HAP-1 (cell line): ENCODE data around the gene GNPTG.

Experiments
- DNase-seq, 2 experiments: peaks; one replicate each; pipeline ENCODE4 v3.0.0-alpha.2; 2016 to 2020; ENCODE audit warnings: low spot score in 2 of 2
- H3K27me3 ChIP-seq: fragments of 250-450 bp; sonication (Bioruptor Pico); 2 replicates; pipeline ENCODE4 v1.5.1; 2020; ENCODE audit warnings: low read depth, mild to moderate bottlenecking, moderate library complexity
- H3K36me3 ChIP-seq: fragments of 250-450 bp; sonication (Bioruptor Pico); replicated peaks from 2 replicates; pipeline ENCODE4 v1.5.1; 2020; ENCODE audit warnings: mild to moderate bottlenecking
- H3K4me1 ChIP-seq: fragments of 250-450 bp; sonication (Bioruptor Pico); 2 replicates; pipeline ENCODE4 v1.5.1; 2020; ENCODE audit warnings: mild to moderate bottlenecking
- H3K4me3 ChIP-seq: fragments of 250-450 bp; sonication (Bioruptor Pico); 2 replicates; pipeline ENCODE4 v1.5.1; 2020; ENCODE audit warnings: mild to moderate bottlenecking, moderate library complexity
- H3K9me3 ChIP-seq: fragments of 250-450 bp; sonication (Bioruptor Pico); 2 replicates; pipeline ENCODE4 v1.5.1; 2020; ENCODE audit warnings: mild to moderate bottlenecking, moderate library complexity
- in situ Hi-C: fragments of 300-500 bp; cut with MboI; formaldehyde crosslinking; loops from 3 replicates; pipeline ENCODE4 v1.14.3; 2020; ENCODE audit warnings: low sequenced_read_pairs, inconsistent platforms, mixed read lengths

The GNPTG gene

GRCh38 chr16:1343428-1344242, 8.1 kb upstream of the GNPTG start:
- peaks cover 5% of the 10 kb centered on the region for H3K36me3 ChIP-seq
- H3K27me3 ChIP-seq = peaks cover 6% of the 10 kb centered on the region; the same call in 1 of the 2 replicates
- H3K4me1 ChIP-seq = peaks cover 7% of the 10 kb centered on the region; the same call in 1 of the 2 replicates
- H3K9me3 ChIP-seq = no peaks in the 10 kb centered on the region
- in situ Hi-C loops = no loop called here
- DNase-seq = no peak
- H3K4me3 ChIP-seq = peak overlapping the region; percentile 24

DNA sequence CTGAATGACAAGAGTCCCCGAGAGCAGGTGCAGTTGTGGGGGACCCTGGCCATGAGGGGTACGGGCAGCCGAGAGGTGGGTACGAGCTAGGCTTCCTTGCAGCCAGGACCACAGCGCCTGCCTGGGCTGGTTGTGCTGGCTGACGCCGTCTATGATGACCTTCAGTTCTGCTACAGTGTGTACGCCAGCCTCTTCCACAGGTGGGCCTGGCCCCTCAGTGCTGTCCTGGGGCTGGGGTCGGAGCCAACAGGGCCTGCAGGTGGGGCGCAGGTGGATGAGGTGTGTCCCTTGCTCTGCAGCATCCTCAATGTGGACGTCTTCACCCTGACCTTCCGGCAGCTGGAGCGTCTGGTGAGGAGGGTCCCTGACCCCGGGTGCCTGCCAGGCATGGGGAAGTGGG, 7.2 kb upstream of the GNPTG start:
- peaks cover 10% of the 10 kb centered on the region for H3K36me3 ChIP-seq
- no peak overlapping the region for H3K4me3 ChIP-seq
- peaks cover 7% of the 10 kb centered on the region; the same call in 1 of the 2 replicates for H3K4me1 ChIP-seq
- no peak for DNase-seq
- in situ Hi-C loops = no loop called here
- no peaks in the 10 kb centered on the region for H3K9me3 ChIP-seq
- H3K27me3 ChIP-seq = no peaks in the 10 kb centered on the region

DNA sequence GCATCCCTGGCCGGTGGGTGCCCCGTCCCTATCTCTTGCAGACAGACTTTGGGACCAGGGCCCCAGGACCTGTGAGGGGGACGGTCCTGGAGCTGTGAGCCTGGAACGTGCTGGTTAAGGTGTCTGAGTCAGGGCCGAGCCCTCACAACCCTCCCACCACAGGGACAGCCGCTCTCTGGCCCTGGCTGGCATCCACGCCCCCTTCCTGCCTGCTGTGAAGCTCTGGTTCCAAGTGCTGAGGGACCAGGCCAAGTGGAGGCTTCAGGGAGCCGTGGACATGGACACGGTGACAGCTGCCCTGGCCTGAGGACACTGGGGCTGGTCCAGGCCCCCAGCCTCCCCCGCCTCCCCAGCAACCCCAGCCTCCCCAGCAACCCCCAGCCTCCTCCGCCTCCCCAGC, 6.6 kb upstream of the GNPTG start:
- Histone ChIP-seq H3K4me3 (no peak overlapping the region), H3K36me3 (peaks cover 14% of the 10 kb centered on the region), H3K9me3 (no peaks in the 10 kb centered on the region), H3K27me3 (no peaks in the 10 kb centered on the region), H3K4me1 (peaks cover 7% of the 10 kb centered on the region; the same call in 1 of the 2 replicates)
- no peak for DNase-seq
- in situ Hi-C loops = no loop called here

DNA sequence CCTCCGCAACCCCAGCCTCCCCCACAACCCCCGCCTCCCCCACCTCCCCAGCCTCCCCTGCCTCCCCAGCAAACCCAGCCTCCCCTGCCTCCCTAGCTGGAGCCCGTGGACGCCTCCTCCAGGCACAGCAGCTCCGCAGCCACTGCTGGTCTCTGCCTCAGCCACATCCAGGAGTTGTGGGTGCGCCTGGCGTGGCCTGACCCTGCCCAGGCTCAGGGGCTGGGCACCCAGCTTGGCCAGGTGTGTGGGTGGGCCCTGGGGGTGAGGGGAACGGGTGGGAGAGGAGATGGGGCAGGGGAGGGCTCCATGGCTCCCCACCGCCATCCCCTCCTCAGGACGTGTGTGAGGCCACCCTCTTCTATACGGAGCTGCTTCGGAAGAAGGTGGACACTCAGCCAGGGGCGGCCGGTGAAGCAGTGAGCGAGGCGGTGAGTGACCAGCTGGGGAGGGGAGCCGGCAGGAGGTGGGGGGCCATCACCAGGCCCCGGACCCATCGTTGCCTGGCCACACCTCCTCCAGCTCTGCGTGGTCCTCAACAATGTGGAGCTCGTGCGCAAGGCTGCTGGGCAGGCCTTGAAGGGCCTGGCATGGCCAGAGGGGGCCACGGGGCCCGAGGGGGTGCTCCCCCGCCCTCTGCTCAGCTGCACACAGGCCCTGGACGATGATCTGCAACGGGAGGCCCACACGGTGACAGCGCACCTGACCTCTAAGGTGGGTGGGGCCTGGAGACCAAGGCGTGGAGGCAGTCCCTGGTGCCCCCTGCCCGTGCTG, 5.9 kb upstream of the GNPTG start:
- in situ Hi-C loops = no loop called here
- peaks cover 10% of the 10 kb centered on the region for H3K4me1 ChIP-seq
- peaks cover 14% of the 10 kb centered on the region for H3K36me3 ChIP-seq
- no peaks in the 10 kb centered on the region for H3K9me3 ChIP-seq
- no peaks in the 10 kb centered on the region for H3K27me3 ChIP-seq
- no peak for DNase-seq
- no peak overlapping the region for H3K4me3 ChIP-seq

DNA sequence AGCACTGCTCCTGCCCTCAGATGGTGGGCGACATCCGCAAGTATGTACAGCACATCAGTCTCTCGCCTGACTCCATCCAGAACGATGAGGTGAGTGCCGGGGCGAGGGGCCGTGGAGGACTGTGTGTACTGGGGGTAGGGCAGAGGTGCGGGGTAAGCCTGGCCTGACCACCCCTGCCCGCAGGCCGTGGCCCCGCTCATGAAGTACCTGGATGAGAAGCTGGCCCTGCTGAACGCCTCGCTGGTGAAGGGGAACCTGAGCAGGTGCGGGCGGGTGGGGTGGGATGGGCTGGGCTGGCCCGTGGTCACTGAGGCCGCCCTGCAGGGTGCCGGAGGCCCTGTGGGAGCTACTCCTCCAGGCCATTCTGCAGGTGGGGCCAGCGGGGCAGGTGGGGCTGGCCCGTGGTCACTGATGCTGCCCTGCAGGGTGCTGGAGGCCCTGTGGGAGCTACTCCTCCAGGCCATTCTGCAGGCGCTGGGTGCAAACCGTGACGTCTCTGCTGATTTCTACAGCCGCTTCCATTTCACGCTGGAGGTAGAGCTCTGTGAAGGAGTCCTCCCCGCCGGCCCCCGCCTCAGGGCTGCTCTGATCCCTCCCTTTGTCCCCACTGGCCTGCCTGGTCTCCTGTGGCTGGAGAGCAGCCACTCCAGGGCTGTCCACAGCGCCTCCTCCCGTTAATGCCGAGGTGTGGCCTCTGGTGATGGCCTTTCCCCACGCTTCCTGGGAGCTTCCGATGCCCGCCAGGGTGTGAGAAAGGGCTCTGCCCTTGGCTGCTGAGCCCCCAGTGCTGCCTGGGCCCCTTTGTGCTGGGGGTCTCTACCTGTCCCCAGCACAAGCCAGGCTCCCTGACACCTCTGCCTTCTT, 5.1 kb upstream of the GNPTG start:
- Histone ChIP-seq H3K4me1 (peaks cover 11% of the 10 kb centered on the region), H3K36me3 (peaks cover 14% of the 10 kb centered on the region), H3K4me3 (no peak overlapping the region), H3K27me3 (no peaks in the 10 kb centered on the region), H3K9me3 (no peaks in the 10 kb centered on the region)
- in situ Hi-C loops = no loop called here
- DNase-seq = peak in 1 of 2 experiments; percentile 37

DNA sequence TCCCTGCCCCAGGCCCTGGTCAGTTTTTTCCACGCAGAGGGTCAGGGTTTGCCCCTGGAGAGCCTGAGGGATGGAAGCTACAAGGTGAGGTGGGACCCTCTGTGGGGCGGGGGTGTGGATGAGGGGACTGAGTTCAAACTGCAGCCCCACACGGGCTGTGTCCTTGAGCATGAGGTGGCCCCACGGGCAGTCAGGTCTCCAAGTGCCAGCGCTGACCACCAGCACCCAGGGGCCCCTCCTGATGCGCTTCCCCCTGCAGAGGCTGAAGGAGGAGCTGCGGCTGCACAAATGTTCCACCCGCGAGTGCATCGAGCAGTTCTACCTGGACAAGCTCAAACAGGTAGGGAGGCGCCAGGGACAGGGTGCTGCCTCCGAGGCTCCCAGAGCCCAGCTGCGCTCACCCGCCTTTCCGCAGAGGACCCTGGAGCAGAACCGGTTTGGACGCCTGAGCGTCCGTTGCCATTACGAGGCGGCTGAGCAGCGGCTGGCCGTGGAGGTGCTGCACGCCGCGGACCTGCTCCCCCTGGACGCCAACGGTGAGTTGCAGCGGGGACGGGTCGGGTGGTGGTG, 4.4 kb upstream of the GNPTG start:
- Histone ChIP-seq H3K4me1 (peaks cover 11% of the 10 kb centered on the region), H3K27me3 (no peaks in the 10 kb centered on the region), H3K4me3 (no peak overlapping the region), H3K9me3 (no peaks in the 10 kb centered on the region), H3K36me3 (peaks cover 14% of the 10 kb centered on the region)
- DNase-seq = no peak
- in situ Hi-C loops = no loop called here

DNA sequence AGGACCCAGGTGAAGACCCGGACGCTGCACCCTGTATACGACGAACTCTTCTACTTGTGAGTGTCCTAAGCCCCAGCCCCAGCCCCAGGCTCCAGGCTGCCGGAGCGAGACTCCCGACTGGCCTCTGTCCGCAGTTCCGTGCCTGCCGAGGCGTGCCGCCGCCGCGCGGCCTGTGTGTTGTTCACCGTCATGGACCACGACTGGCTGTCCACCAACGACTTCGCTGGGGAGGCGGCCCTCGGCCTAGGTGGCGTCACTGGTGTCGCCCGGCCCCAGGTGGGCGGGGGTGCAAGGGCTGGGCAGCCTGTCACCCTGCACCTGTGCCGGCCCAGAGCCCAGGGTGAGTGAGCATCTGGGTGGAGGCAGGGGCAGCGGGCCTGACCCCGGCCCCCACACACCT, 3.8 kb upstream of the GNPTG start:
- no peak for DNase-seq
- Histone ChIP-seq H3K4me1 (peaks cover 7% of the 10 kb centered on the region), H3K9me3 (no peaks in the 10 kb centered on the region), H3K27me3 (no peaks in the 10 kb centered on the region), H3K36me3 (peaks cover 14% of the 10 kb centered on the region), H3K4me3 (no peak overlapping the region)
- in situ Hi-C loops = no loop called here

- peaks cover 14% of the 10 kb centered on the region for H3K36me3 ChIP-seq
- H3K9me3 ChIP-seq = no peaks in the 10 kb centered on the region
- no peak overlapping the region for H3K4me3 ChIP-seq
- in situ Hi-C loops = no loop called here
- peaks cover 5% of the 10 kb centered on the region for H3K4me1 ChIP-seq
- no peak for DNase-seq
- H3K27me3 ChIP-seq = no peaks in the 10 kb centered on the region
Observed at GRCh38 chr16:1348441-1348840, 3.3 kb upstream of the GNPTG start.

GRCh38 chr16:1348926-1349325, 2.8 kb upstream of the GNPTG start:
- no peaks in the 10 kb centered on the region for H3K27me3 ChIP-seq
- H3K4me1 ChIP-seq = peaks cover 4% of the 10 kb centered on the region; the same call in 1 of the 2 replicates
- no peaks in the 10 kb centered on the region for H3K9me3 ChIP-seq
- DNase-seq = no peak
- H3K36me3 ChIP-seq = peaks cover 14% of the 10 kb centered on the region
- H3K4me3 ChIP-seq = no peak overlapping the region
- in situ Hi-C loops = no loop called here

- Histone ChIP-seq H3K27me3 (no peaks in the 10 kb centered on the region), H3K9me3 (no peaks in the 10 kb centered on the region), H3K36me3 (peaks cover 14% of the 10 kb centered on the region), H3K4me1 (peaks cover 4% of the 10 kb centered on the region; the same call in 1 of the 2 replicates), H3K4me3 (no peak overlapping the region)
- DNase-seq = no peak
- in situ Hi-C loops = no loop called here
Observed at GRCh38 chr16:1349351-1349750, 2.4 kb upstream of the GNPTG start.

DNA sequence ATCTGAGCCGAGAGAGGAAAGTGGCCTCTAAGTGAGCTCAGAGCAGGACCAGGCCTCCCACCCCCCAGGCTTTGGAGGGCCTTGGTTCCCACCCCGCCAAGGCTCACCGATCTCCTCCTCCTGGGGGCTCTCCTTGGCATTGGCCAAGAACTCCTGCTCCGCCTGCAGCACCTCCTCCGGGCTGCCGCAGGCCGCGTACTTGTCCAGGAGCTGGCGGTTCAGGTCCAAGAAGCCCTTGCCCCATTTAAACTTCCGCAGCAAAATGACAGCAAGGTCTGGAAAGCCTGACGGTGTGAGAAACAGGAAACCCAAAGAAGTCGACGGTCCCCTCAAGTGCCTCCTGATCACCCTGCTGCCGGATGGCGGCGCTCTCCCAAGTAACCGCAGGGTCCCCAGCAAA, 1.8 kb upstream of the GNPTG start:
- H3K4me1 ChIP-seq = peaks cover 4% of the 10 kb centered on the region; the same call in 1 of the 2 replicates
- no peak for DNase-seq
- H3K4me3 ChIP-seq = no peak overlapping the region
- peaks cover 14% of the 10 kb centered on the region for H3K36me3 ChIP-seq
- in situ Hi-C loops = no loop called here
- H3K9me3 ChIP-seq = no peaks in the 10 kb centered on the region
- H3K27me3 ChIP-seq = no peaks in the 10 kb centered on the region

DNA sequence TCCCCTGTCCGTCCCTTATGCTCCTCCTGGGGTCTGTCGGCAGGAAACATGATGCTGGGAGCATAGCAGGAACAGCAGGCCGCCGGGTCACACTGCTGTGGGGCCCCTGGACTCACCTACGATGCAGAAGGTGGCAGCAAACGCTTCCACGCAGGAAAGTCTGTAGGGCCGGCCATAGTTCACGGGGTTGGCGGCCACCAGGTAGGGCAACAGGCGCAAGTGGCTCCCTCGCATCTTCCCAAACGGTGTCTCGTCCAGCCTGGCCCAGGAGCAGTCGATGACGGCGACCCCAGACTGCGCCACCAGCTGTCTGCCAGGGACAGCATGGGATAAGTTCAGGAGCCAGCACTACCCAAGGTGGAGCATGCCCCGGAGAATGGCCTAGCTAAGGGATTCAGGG, 1.0 kb upstream of the GNPTG start:
- peak overlapping the region; percentile 64 for H3K4me3 ChIP-seq
- H3K36me3 ChIP-seq = peaks cover 14% of the 10 kb centered on the region
- no peak for DNase-seq
- in situ Hi-C loops = no loop called here
- H3K27me3 ChIP-seq = no peaks in the 10 kb centered on the region
- H3K9me3 ChIP-seq = no peaks in the 10 kb centered on the region
- H3K4me1 ChIP-seq = peaks cover 4% of the 10 kb centered on the region; the same call in 1 of the 2 replicates

DNA sequence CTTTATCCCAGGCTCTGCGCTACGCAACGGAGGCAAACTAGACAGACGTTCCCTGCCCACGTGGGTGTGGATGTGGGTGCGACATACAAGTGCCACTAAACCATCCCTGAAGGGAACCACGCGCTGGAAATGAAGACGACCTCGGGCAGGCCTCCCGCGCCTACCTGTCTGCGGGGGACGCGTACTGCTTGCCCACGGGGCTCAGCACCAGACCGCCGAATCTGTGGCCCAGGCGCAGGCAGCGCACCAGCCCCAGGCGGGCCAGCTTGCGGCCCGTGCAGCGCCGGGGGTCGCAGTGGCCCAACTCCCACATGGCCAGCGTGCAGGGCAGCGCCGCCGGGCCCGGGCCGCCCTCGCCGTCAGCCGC, 533 bp upstream of the GNPTG start:
- H3K9me3 ChIP-seq = no peaks in the 10 kb centered on the region
- DNase-seq = no peak
- in situ Hi-C loops = no loop called here

More for the DNA sequence above, 533 bp upstream of the GNPTG start:
- Histone ChIP-seq H3K4me3 (peak overlapping the region; percentile 64), H3K27me3 (no peaks in the 10 kb centered on the region), H3K4me1 (peaks cover 4% of the 10 kb centered on the region; the same call in 1 of the 2 replicates), H3K36me3 (peaks cover 14% of the 10 kb centered on the region)
